ENCODE results near the gene ANKRD50.

DNA sequence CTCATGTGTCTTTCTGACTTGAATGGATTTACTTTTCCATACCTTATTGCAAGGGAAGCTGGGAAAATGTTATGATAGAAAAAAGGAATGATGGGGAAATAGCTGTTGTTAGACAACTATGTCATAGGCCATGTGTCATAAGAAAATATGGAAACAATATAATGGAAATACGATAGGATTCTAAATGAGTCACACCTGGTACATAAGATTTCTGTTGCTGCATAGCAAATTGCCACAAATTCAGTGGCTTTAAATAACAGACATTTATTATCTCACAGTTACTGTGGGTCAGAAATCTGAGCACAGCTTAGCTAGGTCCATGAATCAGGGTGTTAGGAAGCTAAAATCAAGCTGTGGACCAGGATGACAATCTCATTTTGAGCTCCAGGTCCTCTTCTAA is 44.6 kb upstream of the ANKRD50 start:
- TF ChIP-seq NFRKB (IDR thresholded peaks at IDR 0.05), result no peak
- no peak for TF ChIP-seq L3MBTL2 (conservative IDR thresholded peaks at IDR 0.05)
- TF ChIP-seq SP1 (IDR thresholded peaks at IDR 0.05), result no peak
- no peak for TF ChIP-seq FOXM1 (IDR thresholded peaks at IDR 0.05; ENCODE audit: borderline replicate concordance)
- no peak for TF ChIP-seq TARDBP (IDR thresholded peaks at IDR 0.05)
- no peak for TF ChIP-seq BHLHE40 (IDR thresholded peaks at IDR 0.05; ENCODE audit: borderline replicate concordance)
- TF ChIP-seq HDGF (IDR thresholded peaks at IDR 0.05; ENCODE audit: borderline replicate concordance), result no peak
- no peak for TF ChIP-seq FOXK2 (IDR thresholded peaks at IDR 0.05)

All from HEK293T (cell line).